Measurements from ENCODE around the gene STKLD1. TPM values are rescaled to one million over a fixed set of nuclear protein-coding genes. Genes with fewer than 3 reads are reported as not detected.

Gene STKLD1
- total and polyA plus RNA-seq, 9 of the 15 experiments (the other 6 are each of a cell fraction or from before 2014, with no cell fraction given): 0.10 to 0.65 (median 0.33) TPM; not detected in 2

DNA sequence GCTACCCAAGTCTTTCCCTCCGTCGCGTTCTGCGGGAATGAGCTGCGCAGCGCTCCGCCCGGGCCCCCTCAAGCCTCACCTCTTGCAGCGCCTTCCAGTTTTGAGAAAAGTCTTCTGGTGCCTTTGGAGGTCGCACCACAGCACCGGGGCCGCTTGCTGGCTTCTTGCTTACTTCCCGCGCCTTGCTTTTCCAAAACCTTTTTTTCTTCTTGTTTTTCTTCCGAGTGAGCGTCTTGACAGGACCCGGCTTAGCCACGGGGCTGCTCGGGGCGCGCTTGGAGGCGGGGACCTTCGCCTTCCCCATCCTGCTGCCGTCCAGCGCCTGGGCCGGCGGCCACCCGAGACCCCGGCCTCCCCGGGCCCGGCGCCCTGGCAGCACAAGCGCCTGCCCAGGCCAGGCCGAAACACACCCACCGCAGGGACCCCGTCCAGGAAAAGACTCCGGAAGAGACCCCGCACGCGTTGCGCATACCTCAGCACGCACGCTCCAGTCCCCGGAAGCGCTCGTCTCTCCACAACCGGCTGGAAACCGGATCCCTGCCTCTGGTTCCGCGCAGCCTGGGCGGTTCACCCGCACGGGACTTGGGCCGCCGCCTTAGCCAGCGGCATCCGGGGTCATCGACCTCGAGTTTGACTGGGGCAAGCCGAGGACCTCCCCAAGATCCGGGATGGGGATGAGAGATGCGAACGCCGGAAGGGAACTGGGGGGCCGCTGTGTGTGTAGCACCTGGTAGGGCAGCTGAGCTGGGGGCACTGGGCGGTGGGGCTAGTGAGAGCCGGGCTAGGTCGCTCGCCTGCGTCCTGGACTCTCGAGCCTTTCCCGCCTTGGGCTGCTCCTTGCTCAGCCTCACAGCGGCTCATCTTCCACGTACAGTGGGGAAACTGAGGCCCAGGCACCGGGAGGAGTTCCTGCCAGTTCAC lies 41.6 kb downstream of the STKLD1 start, which contains the start of gene REXO4 (continued):
- TF ChIP-seq, protein P1, sequence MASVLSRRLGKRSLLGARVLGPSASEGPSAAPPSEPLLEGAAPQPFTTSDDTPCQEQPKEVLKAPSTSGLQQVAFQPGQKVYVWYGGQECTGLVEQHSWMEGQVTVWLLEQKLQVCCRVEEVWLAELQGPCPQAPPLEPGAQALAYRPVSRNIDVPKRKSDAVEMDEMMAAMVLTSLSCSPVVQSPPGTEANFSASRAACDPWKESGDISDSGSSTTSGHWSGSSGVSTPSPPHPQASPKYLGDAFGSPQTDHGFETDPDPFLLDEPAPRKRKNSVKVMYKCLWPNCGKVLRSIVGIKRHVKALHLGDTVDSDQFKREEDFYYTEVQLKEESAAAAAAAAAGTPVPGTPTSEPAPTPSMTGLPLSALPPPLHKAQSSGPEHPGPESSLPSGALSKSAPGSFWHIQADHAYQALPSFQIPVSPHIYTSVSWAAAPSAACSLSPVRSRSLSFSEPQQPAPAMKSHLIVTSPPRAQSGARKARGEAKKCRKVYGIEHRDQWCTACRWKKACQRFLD (CRISPR knock-in tag; IDR thresholded peaks at IDR 0.05): no peak
- TF ChIP-seq ZKSCAN1 (IDR thresholded peaks at IDR 0.05; ENCODE audit: low read depth, low read length) (no peak), CEBPG (CRISPR knock-in tag; IDR thresholded peaks at IDR 0.05) (no peak), CEBPG (tag; conservative IDR thresholded peaks at IDR 0.05 in 1 of 2, IDR thresholded peaks at IDR 0.05 in 1 of 2) (no peak), RCOR1 (IDR thresholded peaks at IDR 0.05; ENCODE audit: borderline replicate concordance in 1 of 2, low read depth in 2 of 2, low read length in 2 of 2) (peak in 1 of 2 experiments; percentile 60; a peak in 2 of 4 replicates), CREM (IDR thresholded peaks at IDR 0.05; ENCODE audit: low read depth) (peak; percentile 67; the same call in 1 of the 2 replicates), FOS (IDR thresholded peaks at IDR 0.05; ENCODE audit: extremely low read depth, insufficient read length) (no peak), SAP30 (IDR thresholded peaks at IDR 0.05; ENCODE audit: borderline replicate concordance, insufficient read depth, low read depth, low read length, poor library complexity, severe bottlenecking) (peak; percentile 78), POLR2H (tag; IDR thresholded peaks at IDR 0.05; ENCODE audit: low read depth) (no peak), PTTG1 (tag; IDR thresholded peaks at IDR 0.05; ENCODE audit: low read depth) (no peak), ZNF57 (CRISPR knock-in tag; IDR thresholded peaks at IDR 0.05) (no peak), E2F3 (CRISPR knock-in tag; IDR thresholded peaks at IDR 0.05) (0 out of 2 replicates have a peak, but pooled peaks have one; percentile 18), FOXM1 (IDR thresholded peaks at IDR 0.05; ENCODE audit: low read depth) (peak; percentile 49; the same call in 1 of the 2 replicates), FOXM1 (CRISPR knock-in tag; IDR thresholded peaks at IDR 0.05; ENCODE audit: low read depth) (no peak), GATA2 (CRISPR knock-in tag; IDR thresholded peaks at IDR 0.05) (no peak), MAFK (IDR thresholded peaks at IDR 0.05; ENCODE audit: low read length) (no peak), ZSCAN29 (IDR thresholded peaks at IDR 0.05) (peak; percentile 46; the same call in 1 of the 2 replicates), KHSRP (IDR thresholded peaks at IDR 0.05) (no peak)
- TF ChIP-seq, protein P2, sequence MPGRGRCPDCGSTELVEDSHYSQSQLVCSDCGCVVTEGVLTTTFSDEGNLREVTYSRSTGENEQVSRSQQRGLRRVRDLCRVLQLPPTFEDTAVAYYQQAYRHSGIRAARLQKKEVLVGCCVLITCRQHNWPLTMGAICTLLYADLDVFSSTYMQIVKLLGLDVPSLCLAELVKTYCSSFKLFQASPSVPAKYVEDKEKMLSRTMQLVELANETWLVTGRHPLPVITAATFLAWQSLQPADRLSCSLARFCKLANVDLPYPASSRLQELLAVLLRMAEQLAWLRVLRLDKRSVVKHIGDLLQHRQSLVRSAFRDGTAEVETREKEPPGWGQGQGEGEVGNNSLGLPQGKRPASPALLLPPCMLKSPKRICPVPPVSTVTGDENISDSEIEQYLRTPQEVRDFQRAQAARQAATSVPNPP (IDR thresholded peaks at IDR 0.05; ENCODE audit: borderline replicate concordance, insufficient read depth, insufficient read length): no peak
- TF ChIP-seq, protein P3, sequence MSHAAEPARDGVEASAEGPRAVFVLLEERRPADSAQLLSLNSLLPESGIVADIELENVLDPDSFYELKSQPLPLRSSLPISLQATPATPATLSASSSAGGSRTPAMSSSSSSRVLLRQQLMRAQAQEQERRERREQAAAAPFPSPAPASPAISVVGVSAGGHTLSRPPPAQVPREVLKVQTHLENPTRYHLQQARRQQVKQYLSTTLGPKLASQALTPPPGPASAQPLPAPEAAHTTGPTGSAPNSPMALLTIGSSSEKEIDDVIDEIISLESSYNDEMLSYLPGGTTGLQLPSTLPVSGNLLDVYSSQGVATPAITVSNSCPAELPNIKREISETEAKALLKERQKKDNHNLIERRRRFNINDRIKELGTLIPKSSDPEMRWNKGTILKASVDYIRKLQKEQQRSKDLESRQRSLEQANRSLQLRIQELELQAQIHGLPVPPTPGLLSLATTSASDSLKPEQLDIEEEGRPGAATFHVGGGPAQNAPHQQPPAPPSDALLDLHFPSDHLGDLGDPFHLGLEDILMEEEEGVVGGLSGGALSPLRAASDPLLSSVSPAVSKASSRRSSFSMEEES (CRISPR knock-in tag; IDR thresholded peaks at IDR 0.05): no peak
- TF ChIP-seq, protein P4, sequence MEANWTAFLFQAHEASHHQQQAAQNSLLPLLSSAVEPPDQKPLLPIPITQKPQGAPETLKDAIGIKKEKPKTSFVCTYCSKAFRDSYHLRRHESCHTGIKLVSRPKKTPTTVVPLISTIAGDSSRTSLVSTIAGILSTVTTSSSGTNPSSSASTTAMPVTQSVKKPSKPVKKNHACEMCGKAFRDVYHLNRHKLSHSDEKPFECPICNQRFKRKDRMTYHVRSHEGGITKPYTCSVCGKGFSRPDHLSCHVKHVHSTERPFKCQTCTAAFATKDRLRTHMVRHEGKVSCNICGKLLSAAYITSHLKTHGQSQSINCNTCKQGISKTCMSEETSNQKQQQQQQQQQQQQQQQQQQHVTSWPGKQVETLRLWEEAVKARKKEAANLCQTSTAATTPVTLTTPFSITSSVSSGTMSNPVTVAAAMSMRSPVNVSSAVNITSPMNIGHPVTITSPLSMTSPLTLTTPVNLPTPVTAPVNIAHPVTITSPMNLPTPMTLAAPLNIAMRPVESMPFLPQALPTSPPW (CRISPR knock-in tag; IDR thresholded peaks at IDR 0.05): peak; percentile 78
- TF ChIP-seq, protein P5, sequence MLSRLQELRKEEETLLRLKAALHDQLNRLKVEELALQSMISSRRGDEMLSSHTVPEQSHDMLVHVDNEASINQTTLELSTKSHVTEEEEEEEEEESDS (CRISPR knock-in tag; IDR thresholded peaks at IDR 0.05): no peak

Data from K562 (cell line).